ENCODE measurements around the gene LGALS3BP.

DNA sequence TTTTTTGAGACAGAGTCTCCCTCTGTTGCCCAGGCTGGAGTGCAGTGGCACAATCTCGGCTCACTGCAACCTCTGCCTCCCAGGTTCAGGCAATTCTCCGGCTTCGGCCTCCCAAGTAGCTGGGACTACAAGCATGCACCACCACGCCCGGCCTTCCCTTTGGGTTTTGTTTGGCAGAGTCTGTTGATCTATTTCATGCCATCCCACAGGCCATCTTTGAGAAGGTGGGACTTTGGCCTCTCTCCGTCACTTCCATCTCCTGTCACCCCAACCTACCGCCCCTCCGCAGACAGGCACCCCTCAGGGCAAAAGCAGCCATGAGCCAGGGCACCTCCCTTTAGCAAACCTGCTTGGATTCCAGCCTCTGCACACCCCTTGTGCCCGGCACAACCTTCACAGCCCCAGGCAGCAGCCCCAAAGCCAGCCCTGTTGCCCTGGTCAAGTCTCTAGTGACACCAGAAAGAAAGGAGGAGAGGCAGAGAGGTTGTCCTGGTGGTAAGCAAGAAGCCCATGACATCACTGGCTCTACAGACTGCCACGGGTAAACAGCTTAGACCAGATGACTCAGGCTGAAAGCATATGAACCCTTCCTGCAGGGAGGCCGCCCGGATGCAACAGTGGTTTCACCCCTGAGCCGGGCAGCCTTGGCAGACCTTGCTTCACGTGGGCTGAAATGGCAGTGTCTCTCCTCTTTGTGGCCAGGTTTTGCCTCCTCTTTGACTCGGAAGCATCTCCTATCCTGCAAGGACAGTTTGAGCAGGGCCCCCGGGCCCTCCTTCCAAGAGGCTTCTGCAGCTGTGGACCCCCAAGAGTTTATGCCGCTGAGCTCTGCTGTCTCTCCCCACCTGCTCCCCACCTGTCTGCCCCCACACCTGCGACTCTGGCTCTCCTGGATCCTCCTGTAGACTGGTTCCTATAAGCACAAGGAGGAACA lies 46.4 kb downstream of the LGALS3BP start:
- TF ChIP-seq, protein P1, sequence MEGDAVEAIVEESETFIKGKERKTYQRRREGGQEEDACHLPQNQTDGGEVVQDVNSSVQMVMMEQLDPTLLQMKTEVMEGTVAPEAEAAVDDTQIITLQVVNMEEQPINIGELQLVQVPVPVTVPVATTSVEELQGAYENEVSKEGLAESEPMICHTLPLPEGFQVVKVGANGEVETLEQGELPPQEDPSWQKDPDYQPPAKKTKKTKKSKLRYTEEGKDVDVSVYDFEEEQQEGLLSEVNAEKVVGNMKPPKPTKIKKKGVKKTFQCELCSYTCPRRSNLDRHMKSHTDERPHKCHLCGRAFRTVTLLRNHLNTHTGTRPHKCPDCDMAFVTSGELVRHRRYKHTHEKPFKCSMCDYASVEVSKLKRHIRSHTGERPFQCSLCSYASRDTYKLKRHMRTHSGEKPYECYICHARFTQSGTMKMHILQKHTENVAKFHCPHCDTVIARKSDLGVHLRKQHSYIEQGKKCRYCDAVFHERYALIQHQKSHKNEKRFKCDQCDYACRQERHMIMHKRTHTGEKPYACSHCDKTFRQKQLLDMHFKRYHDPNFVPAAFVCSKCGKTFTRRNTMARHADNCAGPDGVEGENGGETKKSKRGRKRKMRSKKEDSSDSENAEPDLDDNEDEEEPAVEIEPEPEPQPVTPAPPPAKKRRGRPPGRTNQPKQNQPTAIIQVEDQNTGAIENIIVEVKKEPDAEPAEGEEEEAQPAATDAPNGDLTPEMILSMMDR (IDR thresholded peaks at IDR 0.05) = no peak
- TF ChIP-seq POLR2A (IDR thresholded peaks at IDR 0.05) = no peak
- no peak for TF ChIP-seq POLR2AphosphoS5 (IDR thresholded peaks at IDR 0.05)
- TF ChIP-seq EP300 (IDR thresholded peaks at IDR 0.05) = no peak
